ENCODE measurements around the gene ANKRD31.
"Not testable (repeated sequence)": the region's sequence is repeated elsewhere in the genome, so short reads cannot be mapped to it uniquely, and the experiment has no call there.

The ANKRD31 gene

DNA sequence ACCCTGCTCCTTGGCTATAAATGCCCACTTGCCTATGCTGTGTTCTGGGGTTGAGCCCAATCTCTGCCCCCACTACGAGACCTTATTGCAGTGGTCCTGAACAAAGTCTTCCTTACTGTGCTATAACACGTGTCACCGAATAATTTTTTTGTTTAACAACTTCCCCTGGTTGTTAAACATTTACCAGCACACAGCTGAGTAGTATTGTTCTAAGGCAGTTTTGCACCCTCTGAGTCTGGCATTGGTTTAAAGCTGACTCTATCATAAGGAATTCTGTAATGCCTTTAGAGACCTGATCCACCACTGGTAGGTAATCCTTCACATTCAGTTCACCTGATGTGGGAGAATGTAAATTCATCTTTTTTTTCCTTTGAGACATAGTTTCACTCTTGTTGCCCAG, 25.6 kb upstream of the ANKRD31 start:
- Histone ChIP-seq H3K27me3 (ENCODE audit: control insufficient read depth in 1 of 2, insufficient read depth in 2 of 2, low read length in 2 of 2) (no peaks in the 10 kb centered on the region), H3K4me3 (ENCODE audit: low read depth in 1 of 2, low read length in 2 of 2) (no peak overlapping the region), H3K4me1 (ENCODE audit: insufficient read depth, low read length) (no peaks in the 10 kb centered on the region), H3K36me3 (ENCODE audit: insufficient read depth, low read length) (no peaks in the 10 kb centered on the region), H3K9me3 (ENCODE audit: low read length) (no peaks in the 10 kb centered on the region), H3K27ac (ENCODE audit: low read depth, low read length) (no peak overlapping the region), H3K9ac (ENCODE audit: low read length) (no peak overlapping the region)

DNA sequence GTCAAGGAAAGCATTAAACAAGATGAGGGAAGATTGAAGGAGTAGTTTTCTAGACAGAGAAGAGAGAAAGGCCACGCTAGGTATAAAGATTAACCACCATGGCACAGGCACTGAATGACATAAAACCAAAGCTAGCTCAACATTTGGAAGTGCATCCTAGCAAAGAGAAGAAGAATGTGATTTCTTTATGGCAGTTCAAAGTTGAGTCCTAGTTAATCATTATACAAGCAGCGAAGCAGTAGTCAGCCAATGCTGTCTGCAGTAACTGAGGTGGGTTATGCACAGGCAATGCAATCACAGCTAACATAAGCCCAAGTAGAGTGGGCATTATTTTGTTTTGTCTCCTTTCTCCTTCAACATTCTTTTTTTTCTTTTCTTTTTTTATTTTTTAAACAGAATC, 24.0 kb upstream of the ANKRD31 start:
- H3K4me3 ChIP-seq (ENCODE audit: low read depth in 1 of 2, low read length in 2 of 2) = no peak overlapping the region
- H3K36me3 ChIP-seq (ENCODE audit: insufficient read depth, low read length) = no peaks in the 10 kb centered on the region
- H3K27me3 ChIP-seq (ENCODE audit: control insufficient read depth in 1 of 2, insufficient read depth in 2 of 2, low read length in 2 of 2) = no peaks in the 10 kb centered on the region
- H3K27ac ChIP-seq (ENCODE audit: low read depth, low read length) = no peak overlapping the region
- no peak overlapping the region for H3K9ac ChIP-seq (ENCODE audit: low read length)
- H3K4me1 ChIP-seq (ENCODE audit: insufficient read depth, low read length) = no peaks in the 10 kb centered on the region
- H3K9me3 ChIP-seq (ENCODE audit: low read length) = no peaks in the 10 kb centered on the region

DNA sequence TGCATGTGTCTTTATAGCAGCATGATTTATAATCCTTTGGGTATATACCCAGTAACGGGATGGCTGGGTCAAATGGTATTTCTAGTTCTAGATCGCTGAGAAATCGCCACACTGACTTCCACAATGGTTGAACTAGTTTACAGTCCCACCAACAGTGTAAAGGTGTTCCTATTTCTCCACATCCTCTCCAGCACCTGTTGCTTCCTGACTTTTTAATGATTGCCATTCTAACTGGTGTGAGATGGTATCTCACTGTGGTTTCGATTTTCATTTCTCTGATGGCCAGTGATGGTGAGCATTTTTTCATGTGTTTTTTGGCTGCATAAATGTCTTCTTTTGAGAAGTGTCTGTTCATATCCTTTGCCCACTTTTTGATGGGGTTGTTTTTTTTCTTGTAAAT, 13.8 kb upstream of the ANKRD31 start:
- not testable (repeated sequence) for H3K27ac ChIP-seq (ENCODE audit: low read depth, low read length); H3K27me3 ChIP-seq (ENCODE audit: control insufficient read depth in 1 of 2, insufficient read depth in 2 of 2, low read length in 2 of 2); H3K4me3 ChIP-seq (ENCODE audit: low read depth in 1 of 2, low read length in 2 of 2); H3K4me1 ChIP-seq (ENCODE audit: insufficient read depth, low read length); H3K9me3 ChIP-seq (ENCODE audit: low read length); H3K9ac ChIP-seq (ENCODE audit: low read length); H3K36me3 ChIP-seq (ENCODE audit: insufficient read depth, low read length)

DNA sequence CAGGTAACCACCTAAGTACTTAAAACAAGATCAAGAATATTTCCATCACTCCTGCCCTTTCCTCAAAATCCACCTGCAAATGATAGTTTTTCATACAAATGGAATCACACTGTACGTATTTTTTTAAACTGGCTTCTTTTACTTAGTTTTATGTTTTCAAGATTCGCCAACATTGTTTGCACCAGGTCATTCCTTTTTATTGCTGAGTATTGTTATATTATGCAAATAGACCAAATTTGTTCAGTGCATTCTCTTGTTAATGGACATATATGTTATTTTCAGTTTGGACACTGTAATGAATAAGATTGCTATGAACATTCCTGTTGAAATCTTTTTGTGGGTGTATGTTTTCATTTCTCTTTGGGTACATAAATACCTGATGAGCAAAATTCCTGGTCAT, 8.3 kb upstream of the ANKRD31 start:
- no peaks in the 10 kb centered on the region for H3K4me1 ChIP-seq (ENCODE audit: insufficient read depth, low read length)
- no peak overlapping the region for H3K9ac ChIP-seq (ENCODE audit: low read length)
- no peak overlapping the region for H3K27ac ChIP-seq (ENCODE audit: low read depth, low read length)
- no peak overlapping the region for H3K4me3 ChIP-seq (ENCODE audit: low read depth in 1 of 2, low read length in 2 of 2)
- H3K9me3 ChIP-seq (ENCODE audit: low read length) = no peaks in the 10 kb centered on the region
- no peaks in the 10 kb centered on the region for H3K27me3 ChIP-seq (ENCODE audit: control insufficient read depth in 1 of 2, insufficient read depth in 2 of 2, low read length in 2 of 2)
- no peaks in the 10 kb centered on the region for H3K36me3 ChIP-seq (ENCODE audit: insufficient read depth, low read length)

DNA sequence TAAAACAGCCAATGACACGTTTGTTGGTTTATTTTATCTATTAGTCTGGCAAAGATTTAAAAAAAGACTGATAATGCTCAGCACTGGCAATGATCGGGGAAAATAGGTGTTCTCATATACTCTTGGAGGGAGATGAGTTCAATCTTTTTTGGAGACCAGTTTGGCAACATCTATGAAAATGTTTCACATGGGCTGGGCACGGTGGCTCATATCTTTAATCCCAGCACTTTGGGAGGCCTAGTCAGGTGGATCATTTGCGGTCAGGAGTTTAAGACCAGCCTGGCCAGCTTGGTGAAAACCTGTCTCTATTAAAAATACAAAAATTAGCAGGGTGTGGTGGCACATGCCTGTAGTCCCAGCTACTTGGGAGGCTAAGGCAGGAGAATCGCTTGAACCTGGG, 6.8 kb upstream of the ANKRD31 start:
- Histone ChIP-seq H3K9ac (ENCODE audit: low read length) (no peak overlapping the region), H3K4me1 (ENCODE audit: insufficient read depth, low read length) (no peaks in the 10 kb centered on the region), H3K27ac (ENCODE audit: low read depth, low read length) (no peak overlapping the region), H3K27me3 (ENCODE audit: control insufficient read depth in 1 of 2, insufficient read depth in 2 of 2, low read length in 2 of 2) (no peaks in the 10 kb centered on the region), H3K4me3 (ENCODE audit: low read depth in 1 of 2, low read length in 2 of 2) (no peak overlapping the region), H3K9me3 (ENCODE audit: low read length) (no peaks in the 10 kb centered on the region), H3K36me3 (ENCODE audit: insufficient read depth, low read length) (no peaks in the 10 kb centered on the region)

DNA sequence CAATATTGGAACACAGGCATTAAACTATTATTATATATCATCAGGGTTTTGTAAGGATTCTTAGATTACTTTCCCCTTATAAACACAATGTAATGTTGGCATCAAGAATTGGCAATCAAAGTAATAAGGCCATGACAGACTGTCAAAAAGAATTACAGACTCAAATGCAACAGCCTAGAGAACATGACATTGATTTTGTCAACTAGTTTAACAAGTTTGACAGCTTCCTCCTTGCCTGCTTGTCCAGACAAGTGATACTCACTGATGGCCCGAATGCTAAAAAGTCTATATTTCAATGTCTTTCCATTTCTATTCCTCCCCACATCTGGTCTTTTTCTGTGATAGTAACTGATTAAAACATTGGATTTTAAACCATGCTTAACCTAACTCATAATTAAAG, 6.4 kb upstream of the ANKRD31 start:
- H3K27me3 ChIP-seq (ENCODE audit: control insufficient read depth in 1 of 2, insufficient read depth in 2 of 2, low read length in 2 of 2) = no peaks in the 10 kb centered on the region
- H3K4me1 ChIP-seq (ENCODE audit: insufficient read depth, low read length) = no peaks in the 10 kb centered on the region
- no peak overlapping the region for H3K27ac ChIP-seq (ENCODE audit: low read depth, low read length)
- H3K9me3 ChIP-seq (ENCODE audit: low read length) = no peaks in the 10 kb centered on the region
- no peak overlapping the region for H3K4me3 ChIP-seq (ENCODE audit: low read depth in 1 of 2, low read length in 2 of 2)
- no peak overlapping the region for H3K9ac ChIP-seq (ENCODE audit: low read length)
- no peaks in the 10 kb centered on the region for H3K36me3 ChIP-seq (ENCODE audit: insufficient read depth, low read length)

DNA sequence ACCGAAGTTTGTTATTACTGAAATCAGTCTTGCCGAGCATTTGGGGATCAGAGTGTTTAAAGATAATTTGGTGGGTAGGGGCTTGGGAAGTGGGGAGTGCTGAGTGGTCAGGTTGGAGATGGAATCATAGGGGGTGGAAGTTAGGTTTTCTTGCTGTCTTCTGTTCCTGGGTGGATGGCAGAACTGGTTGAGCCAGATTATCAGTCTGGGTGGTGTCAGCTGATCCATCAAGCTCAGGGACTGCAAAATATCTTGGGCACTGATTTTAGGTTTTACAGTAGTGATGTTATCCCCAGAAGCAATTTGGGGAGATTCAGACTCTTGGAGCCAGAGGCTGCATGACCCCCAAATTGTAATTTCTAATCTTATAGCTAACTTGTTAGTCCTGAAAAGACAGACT, 5.4 kb upstream of the ANKRD31 start:
- no peak overlapping the region for H3K9ac ChIP-seq (ENCODE audit: low read length)
- no peak overlapping the region for H3K27ac ChIP-seq (ENCODE audit: low read depth, low read length)

DNA sequence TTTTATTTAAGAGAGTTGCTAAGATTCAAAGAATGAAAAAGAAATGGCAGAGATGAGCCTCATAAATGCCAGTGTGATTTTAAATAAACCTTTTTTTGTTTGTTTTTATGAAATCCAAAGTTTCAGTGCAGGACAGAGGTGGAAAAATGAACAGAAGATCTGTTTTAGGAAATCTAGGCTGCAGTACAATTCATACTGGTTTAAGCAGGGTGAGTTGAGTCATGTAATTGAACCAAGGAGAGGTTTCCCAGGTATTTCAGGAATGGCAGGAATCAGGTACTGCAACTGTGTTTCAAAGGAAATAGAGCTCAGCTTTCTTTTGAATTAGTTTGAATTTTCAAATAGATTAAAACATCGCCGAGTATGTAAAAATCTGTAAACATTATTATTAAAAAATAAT, 3.0 kb upstream of the ANKRD31 start:
- no peaks in the 10 kb centered on the region for H3K27me3 ChIP-seq (ENCODE audit: control insufficient read depth in 1 of 2, insufficient read depth in 2 of 2, low read length in 2 of 2)

More for the DNA sequence above, 5.4 kb upstream of the ANKRD31 start:
- Histone ChIP-seq H3K4me1 (ENCODE audit: insufficient read depth, low read length) (peaks cover 5% of the 10 kb centered on the region), H3K9me3 (ENCODE audit: low read length) (no peaks in the 10 kb centered on the region), H3K27me3 (ENCODE audit: control insufficient read depth in 1 of 2, insufficient read depth in 2 of 2, low read length in 2 of 2) (no peaks in the 10 kb centered on the region), H3K4me3 (ENCODE audit: low read depth in 1 of 2, low read length in 2 of 2) (no peak overlapping the region), H3K36me3 (ENCODE audit: insufficient read depth, low read length) (no peaks in the 10 kb centered on the region)

DNA sequence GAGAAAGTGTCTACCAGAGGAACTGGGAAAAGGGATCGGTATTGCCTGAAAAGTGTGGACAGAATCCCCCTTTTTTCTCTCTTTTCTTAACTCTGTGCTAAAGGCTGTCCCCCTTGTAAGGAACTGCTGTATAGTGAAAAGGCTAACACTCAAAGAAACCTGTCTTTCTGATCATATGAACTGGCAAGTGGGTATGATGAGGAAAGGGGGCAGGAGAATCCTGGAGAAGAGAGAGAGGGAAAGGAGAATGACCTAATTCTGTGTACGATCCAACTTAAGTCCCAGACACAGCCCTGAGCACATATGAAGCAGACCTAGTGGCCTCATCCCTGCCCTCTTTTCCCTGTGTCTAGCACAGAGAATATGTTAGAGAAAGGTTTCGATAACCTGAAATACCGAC, 967 bp downstream of the ANKRD31 start:
- no peak overlapping the region for H3K27ac ChIP-seq (ENCODE audit: low read depth, low read length)
- peaks cover 15% of the 10 kb centered on the region for H3K4me1 ChIP-seq (ENCODE audit: insufficient read depth, low read length)
- H3K27me3 ChIP-seq (ENCODE audit: control insufficient read depth in 1 of 2, insufficient read depth in 2 of 2, low read length in 2 of 2) = no peaks in the 10 kb centered on the region
- no peak overlapping the region for H3K9ac ChIP-seq (ENCODE audit: low read length)
- H3K36me3 ChIP-seq (ENCODE audit: insufficient read depth, low read length) = no peaks in the 10 kb centered on the region
- peak overlapping the region in 1 of 2 donors; percentile 99 for H3K4me3 ChIP-seq (ENCODE audit: low read depth in 1 of 2, low read length in 2 of 2)
- no peaks in the 10 kb centered on the region for H3K9me3 ChIP-seq (ENCODE audit: low read length)

More for the DNA sequence above, 3.0 kb upstream of the ANKRD31 start:
- H3K36me3 ChIP-seq (ENCODE audit: insufficient read depth, low read length) = no peaks in the 10 kb centered on the region
- peaks cover 15% of the 10 kb centered on the region for H3K4me1 ChIP-seq (ENCODE audit: insufficient read depth, low read length)
- H3K27ac ChIP-seq (ENCODE audit: low read depth, low read length) = no peak overlapping the region
- H3K4me3 ChIP-seq (ENCODE audit: low read depth in 1 of 2, low read length in 2 of 2) = no peak overlapping the region
- H3K9me3 ChIP-seq (ENCODE audit: low read length) = no peaks in the 10 kb centered on the region
- no peak overlapping the region for H3K9ac ChIP-seq (ENCODE audit: low read length)

DNA sequence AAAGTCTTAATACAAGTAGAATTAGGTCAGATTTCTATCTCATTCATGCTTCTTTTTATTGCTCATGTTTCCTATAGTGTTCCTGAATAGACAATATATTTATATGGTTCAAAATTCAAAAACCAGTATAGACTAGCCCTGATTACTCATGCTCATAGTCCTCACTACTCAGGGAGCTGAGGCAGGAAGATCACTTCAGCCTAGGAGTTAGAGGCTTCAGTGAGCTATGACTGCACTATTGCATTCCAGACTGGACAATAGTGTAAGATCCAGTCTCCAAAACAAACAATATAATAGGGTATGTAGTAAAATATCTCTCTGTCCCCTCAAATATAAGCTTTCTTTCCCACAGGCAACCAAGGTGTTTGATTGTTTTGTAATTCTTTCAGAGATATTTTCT, 2.4 kb downstream of the ANKRD31 start:
- H3K27me3 ChIP-seq (ENCODE audit: control insufficient read depth in 1 of 2, insufficient read depth in 2 of 2, low read length in 2 of 2) = no peaks in the 10 kb centered on the region
- H3K9ac ChIP-seq (ENCODE audit: low read length) = no peak overlapping the region
- no peak overlapping the region for H3K4me3 ChIP-seq (ENCODE audit: low read depth in 1 of 2, low read length in 2 of 2)
- peaks cover 15% of the 10 kb centered on the region for H3K4me1 ChIP-seq (ENCODE audit: insufficient read depth, low read length)
- H3K9me3 ChIP-seq (ENCODE audit: low read length) = no peaks in the 10 kb centered on the region
- H3K36me3 ChIP-seq (ENCODE audit: insufficient read depth, low read length) = no peaks in the 10 kb centered on the region
- H3K27ac ChIP-seq (ENCODE audit: low read depth, low read length) = no peak overlapping the region

DNA sequence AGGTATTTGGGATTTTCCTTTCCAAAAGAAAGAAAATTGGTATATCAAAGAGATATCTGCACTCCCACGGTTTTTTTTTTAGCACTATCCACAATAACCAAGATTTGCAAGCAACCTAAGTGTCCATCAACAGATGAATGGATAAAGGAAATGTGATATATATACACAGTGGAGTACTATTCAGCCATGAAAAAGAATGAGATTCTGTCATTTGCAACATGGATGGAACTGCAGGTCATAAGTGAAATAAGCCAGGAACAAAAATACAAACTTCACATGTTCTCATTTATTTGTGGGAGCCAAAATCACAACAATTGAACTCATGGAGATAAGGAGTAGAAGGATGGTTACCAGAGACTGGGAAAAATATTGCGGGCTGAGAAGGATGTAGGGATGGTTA, 9.8 kb downstream of the ANKRD31 start:
- Histone ChIP-seq H3K9me3 (ENCODE audit: low read length) (no peaks in the 10 kb centered on the region), H3K4me1 (ENCODE audit: insufficient read depth, low read length) (no peaks in the 10 kb centered on the region), H3K9ac (ENCODE audit: low read length) (no peak overlapping the region), H3K27me3 (ENCODE audit: control insufficient read depth in 1 of 2, insufficient read depth in 2 of 2, low read length in 2 of 2) (no peaks in the 10 kb centered on the region), H3K27ac (ENCODE audit: low read depth, low read length) (no peak overlapping the region), H3K36me3 (ENCODE audit: insufficient read depth, low read length) (no peaks in the 10 kb centered on the region), H3K4me3 (ENCODE audit: low read depth in 1 of 2, low read length in 2 of 2) (no peak overlapping the region)

DNA sequence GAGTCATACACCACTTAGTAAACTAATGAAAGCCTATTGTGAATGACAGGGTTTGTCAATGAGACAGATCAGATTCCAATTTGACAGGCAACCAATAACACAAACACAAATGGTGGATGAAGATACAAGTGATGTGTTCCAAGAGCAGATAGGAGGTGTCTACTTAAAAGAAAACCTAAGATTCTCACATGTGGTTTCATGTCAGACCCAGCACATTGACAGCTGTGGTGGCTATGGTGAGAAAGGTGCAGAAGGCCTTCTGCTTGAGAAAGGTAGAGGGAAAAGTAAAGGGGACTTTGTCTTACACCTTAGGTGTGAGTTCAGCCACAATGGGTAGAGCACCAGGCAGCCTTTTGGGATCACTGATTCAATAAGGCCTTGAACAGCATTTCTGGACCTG, 11.2 kb downstream of the ANKRD31 start:
- no peaks in the 10 kb centered on the region for H3K4me1 ChIP-seq (ENCODE audit: insufficient read depth, low read length)
- no peaks in the 10 kb centered on the region for H3K27me3 ChIP-seq (ENCODE audit: control insufficient read depth in 1 of 2, insufficient read depth in 2 of 2, low read length in 2 of 2)
- no peaks in the 10 kb centered on the region for H3K36me3 ChIP-seq (ENCODE audit: insufficient read depth, low read length)
- H3K4me3 ChIP-seq (ENCODE audit: low read depth in 1 of 2, low read length in 2 of 2) = no peak overlapping the region
- no peak overlapping the region for H3K27ac ChIP-seq (ENCODE audit: low read depth, low read length)
- no peak overlapping the region for H3K9ac ChIP-seq (ENCODE audit: low read length)
- no peaks in the 10 kb centered on the region for H3K9me3 ChIP-seq (ENCODE audit: low read length)

Data from muscle layer of colon (tissue), 2 donors.